HG03135 (cell line): ENCODE results near the gene THSD7A.

ENCODE experiments used
- ATAC-seq: cut with Tn5 transposase; IDR thresholded peaks from one replicate; pipeline ENCODE4 v1.9.1; 2021; ENCODE audit warnings: mild to moderate bottlenecking, moderate library complexity; ENCODE audit not compliant: unreplicated experiment

The THSD7A gene

DNA sequence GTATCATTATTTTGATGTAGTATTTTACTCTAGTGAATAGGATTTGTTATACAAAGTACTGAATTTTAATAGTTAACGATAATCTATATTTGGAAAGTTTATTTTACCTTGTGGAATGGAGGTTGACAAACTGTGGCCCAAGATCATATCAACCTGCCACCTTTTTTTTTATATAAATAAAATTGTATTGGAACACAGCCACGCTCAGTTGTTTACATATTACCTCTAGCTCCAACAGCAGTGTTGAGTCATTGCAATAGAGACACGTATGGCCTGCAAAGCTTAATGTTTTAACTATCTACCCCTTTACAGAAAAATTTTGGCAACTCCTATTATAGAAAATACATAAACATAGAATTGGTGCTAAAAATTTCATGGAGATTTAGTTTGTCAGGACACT is 239.3 kb downstream of the THSD7A start:
- no peak for ATAC-seq

DNA sequence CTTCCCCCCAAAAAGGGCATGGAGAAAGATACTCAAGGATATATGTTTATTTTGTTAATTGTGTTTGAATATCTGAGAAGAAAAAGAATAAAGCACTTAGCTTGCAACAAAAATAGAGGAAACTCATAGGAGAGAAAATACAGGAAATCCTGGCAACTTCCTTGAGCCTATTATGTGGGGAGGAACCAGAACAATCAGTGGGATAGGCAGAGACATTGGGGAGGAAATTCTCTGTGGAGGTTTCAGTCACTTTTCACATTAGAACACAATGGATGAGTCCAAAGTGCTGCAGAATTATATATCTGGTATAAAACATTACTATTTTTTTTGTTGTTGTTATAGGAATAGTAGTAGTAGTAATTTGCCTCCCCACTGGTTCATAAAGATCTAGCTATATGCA is 240.1 kb downstream of the THSD7A start:
- ATAC-seq = no peak

DNA sequence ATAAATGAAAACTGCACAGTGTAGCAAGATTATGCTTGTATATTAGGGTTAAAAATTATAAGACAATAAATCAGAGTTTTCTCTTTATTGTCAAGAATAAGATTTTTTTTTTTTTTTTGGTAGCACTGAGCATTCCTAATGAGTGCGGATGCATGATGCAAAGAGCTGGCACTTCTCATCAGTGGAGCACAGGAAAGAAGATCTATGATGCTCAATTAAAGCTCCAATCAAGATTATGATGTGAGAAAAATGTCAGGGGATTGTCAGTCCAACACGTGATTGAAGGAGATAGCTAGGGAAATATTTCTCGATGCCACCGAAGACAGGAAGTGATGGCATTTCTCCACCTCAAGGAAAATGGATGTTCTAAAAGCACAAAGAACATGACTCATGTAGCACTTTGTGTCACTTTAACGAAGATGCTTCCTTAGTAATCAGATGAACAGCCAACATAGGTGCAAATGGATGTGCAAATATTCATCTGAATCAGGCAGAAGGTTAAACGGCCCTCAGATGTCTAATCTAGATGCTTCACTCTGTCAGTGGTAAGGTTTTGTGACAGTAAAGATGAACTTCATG is 240.9 kb downstream of the THSD7A start:
- ATAC-seq = no peak

DNA sequence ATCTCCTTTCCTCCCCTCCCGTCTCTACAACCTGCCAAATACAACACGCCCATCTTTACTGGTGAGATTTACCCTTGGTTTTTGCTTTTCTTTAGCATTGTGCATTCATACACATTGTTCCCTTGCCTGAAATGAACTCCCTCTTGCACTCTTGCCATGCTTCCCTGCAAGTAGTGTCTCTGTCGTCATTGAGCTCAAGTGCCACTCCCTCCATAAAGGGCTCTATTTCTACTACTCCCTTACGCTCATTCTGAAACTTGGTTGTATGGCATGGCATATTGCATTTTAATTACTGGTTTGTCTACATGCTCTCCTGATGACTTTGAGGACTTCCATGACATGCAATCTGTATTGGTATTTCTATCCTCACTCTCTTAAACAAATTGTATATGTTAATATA is 242.7 kb downstream of the THSD7A start:
- ATAC-seq = no peak

DNA sequence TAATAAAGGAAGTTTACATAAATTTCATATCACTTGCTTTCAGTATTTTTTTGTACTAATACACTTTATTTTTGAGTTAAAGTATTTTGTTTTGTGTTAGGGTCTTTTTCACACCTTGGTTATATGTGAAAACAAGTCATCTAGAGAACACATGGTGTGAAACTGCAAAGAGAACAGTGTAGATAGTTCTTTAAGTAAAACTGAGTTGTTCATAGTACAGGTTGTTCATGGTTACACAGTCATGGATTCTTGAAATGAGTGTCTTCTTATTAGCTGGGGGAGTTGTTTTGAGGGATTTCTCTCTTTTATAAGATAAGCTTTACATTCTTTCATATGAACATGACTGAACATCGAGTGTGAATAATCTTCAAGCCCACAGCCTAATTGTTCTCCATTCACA is 244.2 kb downstream of the THSD7A start:
- no peak for ATAC-seq

DNA sequence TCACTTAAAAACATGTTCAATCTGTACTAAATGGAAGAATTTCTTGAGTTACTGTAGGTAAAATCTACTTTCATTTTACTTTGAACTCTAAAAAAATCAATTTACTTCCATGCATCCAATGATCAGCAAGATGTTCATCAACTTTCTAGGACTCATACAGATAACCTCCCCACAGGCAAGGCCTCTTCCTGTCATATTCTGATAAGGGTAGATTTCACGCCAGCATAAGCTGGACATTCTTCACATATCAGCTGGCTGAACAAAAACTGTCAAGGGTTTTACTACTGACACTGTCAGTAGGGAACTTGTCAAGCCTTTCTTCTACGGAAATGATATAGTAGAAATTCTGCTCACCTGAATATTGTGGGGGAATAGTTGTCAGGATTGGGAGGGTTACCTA is 244.9 kb downstream of the THSD7A start:
- ATAC-seq = no peak

DNA sequence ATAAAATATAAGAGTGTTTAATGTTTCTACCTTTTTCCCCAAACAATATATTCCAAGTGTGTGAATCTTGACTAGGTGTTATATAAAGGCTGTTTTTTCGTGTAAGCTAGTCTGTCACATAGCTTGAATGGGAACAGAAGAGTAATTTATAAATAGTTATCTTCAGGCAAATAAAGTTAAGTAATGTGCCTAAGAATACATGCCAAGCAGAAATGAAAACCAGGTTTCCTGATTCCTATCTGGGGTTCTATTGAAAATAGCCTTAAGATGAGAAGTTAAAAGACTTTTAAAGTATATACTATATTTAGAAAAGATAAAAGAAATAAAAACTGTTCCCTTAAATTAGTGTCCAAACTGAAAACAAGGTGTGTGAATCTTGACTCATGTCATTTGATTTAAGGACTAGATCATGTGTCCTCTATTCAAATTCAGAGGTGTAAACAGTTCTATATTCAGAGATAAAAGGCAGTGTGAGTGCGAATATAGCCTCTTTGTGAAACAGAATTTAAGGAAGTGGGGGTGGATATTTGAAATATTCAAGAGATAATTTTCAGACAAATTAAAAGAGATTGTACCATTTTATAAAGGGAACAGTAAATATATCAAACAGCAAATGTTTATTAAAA is 247.5 kb downstream of the THSD7A start:
- ATAC-seq = no peak

DNA sequence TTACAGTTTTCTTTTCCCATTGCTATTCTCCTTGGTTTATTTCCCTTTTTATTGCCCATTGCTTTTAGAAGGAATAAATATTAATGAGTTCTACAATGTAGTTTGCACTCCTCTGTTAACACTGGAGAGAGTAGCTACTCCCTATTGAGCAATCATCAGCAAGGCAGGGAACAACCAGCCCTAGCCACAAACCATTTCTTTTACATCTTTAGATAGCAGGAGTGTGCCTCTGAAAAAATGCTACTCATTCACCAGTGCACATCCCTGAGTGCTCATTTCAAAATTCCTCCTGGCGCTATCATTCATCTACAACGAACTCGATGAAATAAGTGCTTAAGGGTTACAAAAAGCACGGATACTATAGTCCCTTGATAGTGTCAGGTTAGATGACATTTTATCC is 252.9 kb downstream of the THSD7A start:
- ATAC-seq = no peak

DNA sequence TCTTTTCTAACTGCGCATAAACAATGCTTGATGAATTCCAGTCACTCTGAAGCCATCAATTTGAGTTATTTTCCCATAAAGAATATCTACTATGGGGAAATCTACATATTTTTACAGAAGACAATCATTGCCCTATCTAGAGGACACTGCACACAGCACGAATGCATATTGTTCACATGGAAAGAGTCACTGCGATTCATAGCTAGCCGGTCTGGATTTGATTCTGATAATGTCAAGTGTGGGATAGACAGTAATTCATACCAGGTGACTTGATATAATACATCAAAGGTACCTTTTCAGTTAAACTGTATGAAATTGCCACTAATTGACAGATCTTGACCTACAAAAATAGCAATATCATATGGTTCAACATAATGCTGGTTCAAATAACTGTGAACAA is 255.7 kb downstream of the THSD7A start:
- ATAC-seq = no peak

DNA sequence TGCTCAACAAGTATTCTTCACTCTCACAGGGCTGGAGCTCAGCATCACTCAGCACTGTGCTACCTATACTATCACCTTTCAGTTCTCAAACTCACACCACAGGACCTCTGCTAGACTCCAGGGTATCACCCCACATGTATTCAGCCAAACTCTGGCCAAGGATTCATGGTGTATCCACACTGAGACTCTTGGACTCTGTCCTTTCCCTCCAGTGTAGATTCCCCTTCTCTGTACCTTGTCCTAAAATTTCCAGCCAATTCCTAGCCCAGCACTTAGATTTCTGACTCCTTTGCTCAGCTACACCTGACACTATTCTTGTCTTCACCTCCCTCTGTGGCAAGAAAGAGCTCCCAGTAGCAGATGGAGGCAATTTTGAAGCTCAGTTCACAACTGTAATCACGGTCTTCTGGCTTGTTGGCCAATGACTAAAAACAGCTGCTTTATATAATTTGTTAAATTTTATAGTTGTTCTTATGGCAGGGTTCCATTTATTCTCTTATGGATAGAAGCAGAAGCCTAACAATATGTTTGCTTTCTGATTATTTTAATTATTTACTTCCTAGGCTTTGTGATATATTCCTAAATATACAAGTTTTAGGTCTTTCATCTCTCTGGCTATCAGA is 258.8 kb downstream of the THSD7A start:
- ATAC-seq = no peak

DNA sequence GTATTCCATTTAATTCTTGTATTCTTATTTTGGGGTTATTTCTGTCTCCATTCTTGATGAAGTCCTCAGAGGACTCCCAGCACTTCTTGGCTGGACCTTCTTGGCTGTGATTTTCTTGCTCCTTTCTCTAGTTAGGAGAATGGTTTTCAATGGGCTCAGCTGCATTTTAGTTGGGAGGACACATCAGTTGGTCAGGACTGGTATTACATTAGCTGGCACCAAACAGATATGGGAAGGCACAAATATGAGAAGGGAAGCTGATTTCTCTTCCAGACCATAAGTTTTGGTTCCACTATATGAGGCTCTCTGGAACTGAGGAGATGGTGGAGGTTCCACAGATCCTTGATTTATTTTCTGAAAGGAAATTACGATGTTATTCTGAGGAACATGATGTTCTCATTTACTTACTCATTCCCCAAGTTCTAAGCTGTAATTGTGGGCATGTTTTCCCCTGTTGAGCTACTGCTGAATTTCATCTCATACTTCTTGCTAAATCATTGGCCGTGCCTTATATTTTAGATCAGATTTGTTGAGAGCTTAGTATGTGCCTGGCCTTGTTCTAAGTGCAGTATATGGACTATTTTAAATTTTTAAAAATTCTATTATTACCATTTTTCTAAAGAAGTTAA is 261.0 kb downstream of the THSD7A start:
- no peak for ATAC-seq

DNA sequence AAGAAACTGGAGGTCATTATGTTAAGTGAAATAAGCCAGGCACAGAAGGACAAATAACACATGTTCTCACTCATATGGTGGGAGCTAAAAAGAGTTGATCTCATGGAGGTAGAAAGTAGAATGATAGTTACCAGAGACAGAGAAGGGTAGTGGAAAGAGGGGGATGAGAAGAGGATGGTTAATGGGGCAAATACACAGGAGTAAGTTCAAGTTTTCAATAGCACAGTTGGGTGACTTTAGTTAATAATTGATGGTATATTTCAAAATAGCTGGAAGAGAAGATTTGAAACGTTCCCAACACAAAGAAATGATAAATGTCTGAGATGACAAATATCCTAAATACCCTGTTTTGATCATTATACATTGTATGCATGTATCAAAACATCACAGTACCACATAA is 261.8 kb downstream of the THSD7A start:
- ATAC-seq = no peak

DNA sequence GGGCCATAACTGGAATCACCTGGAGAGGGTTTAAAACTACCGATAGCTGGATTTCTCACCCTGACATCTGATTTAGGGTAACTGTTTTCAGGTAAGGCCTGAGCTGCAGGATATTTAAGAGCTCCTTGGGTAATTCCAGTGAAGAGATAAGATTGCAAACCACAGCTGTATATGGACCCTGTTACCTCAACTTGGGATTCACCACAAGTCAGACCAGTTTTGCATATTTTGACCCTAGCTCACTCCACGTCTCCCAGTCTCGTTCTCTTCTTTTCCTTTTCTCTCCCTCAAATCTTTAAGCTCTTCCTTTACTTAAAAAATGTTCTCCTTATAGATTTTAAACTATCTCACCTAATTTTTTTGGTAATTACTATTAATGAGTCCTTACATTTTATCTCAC is 264.4 kb downstream of the THSD7A start:
- no peak for ATAC-seq

DNA sequence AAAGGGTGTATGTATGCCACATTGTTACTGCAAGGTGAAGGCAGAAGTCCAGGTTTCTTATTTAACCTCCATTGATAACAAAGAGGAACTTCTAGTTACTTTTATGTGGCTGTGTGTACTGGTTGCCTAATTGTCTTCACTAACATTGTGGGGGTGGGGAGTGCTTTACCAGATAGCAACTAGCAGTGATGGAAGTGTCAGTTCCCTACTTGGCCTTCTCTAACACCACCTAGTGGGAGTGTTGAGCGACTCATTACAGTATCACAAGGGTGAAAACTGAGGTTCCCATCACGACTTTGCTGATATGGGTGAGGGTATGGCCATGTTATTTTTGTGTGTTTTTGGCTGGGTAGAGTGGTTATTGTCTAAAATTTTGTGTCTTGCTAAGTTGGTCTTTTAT is 274.4 kb downstream of the THSD7A start:
- ATAC-seq = no peak

DNA sequence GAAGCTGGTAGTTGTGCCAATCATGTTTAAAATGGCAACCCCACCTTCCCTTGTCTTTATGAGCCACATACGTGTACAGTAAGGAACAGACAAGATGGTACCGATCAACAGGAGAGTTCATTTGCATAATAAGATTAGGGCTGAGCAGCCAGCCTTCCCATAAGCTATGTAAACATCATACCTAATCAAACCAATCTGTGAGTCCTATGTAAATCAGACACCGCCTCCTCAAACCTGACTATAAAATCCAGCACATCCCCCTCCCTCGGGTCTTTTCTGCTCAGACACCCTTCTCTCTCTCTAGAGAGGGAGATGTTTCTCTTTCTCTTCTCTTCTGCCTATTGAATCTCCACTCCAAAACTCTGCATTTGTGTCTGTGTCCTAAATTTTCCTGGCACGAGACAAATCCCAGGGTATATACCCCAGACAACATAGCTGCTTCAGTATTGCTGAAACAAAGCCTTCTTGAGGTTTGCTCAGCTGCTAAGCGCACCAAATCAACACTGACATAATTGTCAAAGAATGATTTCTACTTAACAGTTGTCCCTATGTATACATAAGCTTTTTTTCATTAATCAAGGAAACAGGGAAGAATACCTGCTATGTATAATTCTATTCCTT is 279.2 kb downstream of the THSD7A start:
- no peak for ATAC-seq

DNA sequence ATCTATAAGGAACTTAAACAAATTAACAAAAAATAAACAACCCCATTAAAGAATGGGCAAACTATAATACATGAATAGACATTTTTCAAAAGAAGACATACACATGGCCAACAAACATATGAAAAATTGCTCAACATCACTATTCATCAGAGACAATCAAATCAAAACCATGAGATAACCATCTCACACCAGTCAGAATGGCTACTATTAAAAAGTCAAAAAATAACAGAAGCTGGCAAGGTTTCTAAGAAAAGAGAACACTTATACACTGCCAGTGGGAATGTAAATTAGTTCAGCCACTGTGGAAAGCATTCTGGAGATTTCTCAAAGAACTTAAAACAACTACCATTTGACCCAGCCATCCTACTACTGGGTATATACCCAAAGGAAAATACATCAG is 280.5 kb downstream of the THSD7A start:
- ATAC-seq = no peak

DNA sequence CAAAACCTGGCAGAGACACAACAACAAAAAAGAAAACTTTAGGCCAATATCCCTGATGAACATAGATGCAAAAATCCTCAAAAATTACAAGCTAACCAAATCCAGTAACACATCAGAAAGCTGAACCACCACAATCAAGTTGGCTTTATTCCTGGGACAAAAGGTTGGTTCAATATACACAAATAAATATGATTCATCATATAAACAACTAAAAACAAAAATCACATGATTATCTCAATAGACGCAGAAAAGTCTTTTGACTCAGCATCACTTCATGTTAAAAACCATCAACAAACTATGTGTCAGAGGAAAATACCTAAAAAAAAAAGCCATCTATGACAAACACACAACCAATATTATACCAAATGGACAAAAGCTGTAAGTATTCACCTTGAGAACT is 283.5 kb downstream of the THSD7A start:
- ATAC-seq = no peak

DNA sequence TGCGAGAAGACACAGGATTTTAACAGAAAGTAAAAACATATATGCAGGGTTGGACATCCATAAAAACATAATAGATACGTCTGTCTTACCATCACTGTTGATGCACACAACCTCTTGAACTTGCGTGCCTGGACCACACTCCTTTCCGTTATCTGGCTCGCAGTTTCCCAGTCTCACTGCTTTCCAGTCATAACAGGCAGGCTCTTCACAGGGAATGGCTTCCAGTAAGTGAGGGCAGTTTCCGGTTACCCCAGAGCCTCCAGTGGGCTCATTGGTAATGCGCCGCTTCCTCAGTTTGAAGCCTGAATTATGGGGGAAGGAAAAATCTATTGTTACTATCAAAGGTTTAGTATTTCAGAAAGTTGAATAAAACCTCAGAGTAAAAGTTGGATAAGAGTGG is 290.7 kb downstream of the THSD7A start:
- no peak for ATAC-seq

DNA sequence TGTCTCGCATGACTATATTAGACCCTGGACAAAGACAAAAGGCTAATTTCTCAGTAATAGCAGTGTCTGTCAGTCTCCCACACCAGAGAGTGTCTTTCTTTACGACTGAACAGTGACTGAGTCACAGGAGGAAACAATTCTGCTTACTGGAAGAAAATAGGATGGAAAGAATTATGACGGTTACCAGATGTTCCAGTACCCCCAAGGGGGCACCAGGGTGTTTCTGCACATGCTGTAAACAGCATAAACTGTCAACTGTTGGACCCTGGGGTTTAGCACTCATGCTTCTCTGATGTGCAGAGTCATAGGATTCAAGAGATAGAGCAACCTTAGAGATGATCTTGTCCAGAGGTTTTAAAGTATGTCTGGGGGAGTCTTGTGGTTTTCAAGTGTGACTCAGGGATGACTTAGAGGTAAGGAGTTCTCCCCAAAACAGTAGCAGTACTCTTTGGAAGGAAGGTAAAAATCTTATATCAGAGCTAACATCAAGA is 291.7 kb downstream of the THSD7A start:
- ATAC-seq = no peak

DNA sequence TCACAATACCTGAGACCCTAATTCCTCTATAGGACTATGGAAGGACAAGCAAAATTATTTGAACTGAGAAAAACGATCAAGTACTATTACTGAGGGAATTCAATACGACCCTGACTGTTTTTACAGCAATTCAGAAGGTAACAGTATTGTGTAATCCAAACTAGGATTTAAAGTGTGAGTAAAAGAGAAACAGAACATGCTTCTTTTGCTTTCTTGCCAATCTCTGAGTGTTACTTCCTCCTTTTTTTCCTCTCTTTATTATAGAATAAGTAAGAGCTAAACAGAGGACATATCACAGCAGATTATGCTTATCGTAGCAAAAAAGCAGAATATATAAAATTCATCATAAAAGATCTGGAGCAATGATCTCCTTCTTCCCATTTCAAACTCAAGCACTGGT is 292.1 kb downstream of the THSD7A start:
- ATAC-seq = no peak

DNA sequence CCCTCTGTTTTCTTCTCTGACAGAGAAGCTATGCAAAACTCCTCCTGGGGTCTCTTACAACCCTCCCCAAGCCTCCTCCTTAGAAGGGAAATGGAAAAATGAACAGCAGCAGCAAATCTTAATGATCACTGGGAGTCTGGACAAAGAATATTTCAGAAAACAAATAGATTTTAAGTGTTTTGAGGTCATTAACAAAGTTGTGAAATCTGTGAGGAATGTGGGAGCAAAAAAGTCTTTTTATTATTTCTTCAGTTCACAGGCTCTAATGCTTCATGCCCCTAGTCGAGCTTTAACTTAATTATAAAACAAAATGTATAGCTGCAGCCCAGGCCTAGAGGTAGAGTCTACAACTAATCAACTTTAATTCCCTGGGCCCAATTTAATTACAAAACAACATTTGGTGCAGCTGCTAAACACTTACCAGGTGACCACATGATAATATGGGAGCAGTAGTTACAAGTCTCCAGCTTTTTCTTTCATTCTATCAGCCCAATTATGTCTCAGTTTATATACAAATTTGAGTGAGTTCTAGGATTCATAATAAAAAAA is 293.2 kb downstream of the THSD7A start:
- no peak for ATAC-seq
